ENCODE measurements around the gene DCLK1.

DCLK1 gene

GRCh38 chr13:36131222-36131930 lies at the start of gene DCLK1:
DCLK1 (minus strand) TSS chr13:36131382.
- DNase-seq (ENCODE audit: low read depth), result no peak

DNA sequence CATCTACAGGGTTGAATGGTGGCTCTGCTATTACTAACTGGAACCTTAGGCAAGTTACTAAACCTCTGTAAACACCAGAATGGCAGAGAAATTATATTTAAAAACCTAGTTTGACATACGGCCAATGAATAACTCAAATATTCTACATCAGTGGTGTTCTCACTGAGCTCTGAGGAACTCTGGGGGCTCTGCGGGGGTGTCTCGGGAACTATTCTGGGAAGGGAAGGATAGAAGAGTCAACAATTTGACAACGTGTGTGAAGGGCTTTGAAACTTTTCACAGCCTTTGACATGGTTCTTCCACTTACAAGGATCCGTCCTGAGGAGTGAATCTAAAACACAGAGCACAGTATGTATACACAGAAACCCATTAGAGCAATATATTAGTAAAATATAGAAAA lies 44.4 kb upstream of the DCLK1 start:
- DNase-seq (ENCODE audit: low read depth), result no peak

- no peak for DNase-seq (ENCODE audit: low read depth)
Measured at GRCh38 chr13:36174923-36175322, 43.7 kb upstream of the DCLK1 start.

DNA sequence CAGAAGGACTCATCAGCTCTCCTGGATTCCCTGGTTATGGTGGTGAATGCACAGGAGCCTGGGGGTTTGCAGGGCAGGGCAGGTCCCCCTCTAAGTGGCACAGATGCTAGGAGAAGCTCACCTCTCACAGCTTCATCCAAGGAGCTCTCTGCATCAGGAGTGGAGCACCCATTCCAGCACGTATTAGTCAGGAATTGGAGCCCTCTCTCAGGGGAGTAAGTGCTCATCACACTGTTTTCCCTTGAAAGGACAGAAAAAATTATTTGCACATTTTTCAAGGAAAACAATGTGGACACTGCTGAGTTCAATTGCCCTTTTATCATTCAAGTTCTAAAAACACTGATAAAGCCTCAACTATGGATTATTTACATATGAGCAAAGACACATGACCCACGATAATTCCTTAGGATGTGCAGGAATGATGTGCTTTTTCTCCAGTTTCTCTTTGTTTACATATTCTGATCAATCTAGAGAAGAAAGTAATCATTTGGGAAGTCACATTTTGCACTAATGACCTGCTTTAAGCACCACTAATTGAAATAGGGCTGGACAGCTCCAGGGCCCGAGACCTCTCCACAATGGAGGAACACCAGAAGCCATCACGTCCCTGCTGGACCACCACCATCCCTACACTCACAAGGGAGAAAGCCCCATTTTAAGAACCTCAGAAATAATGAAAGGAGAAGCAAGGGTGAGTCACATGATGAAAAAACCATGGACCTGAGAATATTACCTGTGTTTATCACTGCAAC lies 42.6 kb upstream of the DCLK1 start:
- no peak for DNase-seq (ENCODE audit: low read depth)

DNA sequence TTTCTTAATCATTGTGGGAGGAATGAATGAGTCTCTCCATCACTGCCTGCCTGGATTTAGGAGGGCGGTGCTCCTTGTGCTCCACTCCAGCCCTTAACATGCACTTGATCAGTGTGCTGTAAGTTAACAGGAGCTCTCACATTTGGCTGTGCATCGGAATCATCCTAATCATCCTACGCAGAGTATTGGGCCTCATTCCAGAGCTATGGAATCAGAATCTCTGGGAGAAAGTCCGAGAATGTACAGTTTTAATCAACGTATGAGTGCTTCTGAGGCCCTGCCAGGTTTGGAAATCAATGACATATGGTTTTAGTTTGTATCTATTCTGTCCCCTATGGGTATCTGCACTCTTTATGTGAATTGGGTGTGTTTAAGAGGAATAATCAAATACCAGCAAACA lies 34.9 kb upstream of the DCLK1 start:
- no peak for DNase-seq (ENCODE audit: low read depth)

DNA sequence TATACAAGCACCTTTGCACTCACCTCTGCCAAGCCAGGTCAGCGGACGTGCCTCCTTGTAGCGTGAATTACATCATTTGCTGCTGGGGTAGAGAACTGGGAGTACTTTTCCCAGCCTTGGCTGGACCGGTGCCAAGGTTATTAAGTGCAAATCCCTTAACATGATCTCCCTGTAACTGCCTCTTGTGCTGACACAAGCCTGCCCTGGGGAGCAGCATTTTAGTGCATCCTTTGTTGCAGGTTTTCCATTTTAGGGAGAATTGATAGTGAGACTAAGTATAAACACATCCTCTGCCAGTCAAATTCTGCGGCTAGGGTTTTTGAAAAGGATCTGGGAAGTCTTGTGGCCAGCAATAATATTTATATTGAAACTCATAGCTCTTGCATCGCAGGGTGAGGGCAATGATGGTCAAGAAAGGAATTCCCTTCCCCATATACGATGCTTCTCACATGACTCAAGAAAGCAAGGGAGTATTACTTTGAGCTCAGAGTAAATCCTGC lies 32.7 kb upstream of the DCLK1 start:
- no peak for DNase-seq (ENCODE audit: low read depth)

- no peak for DNase-seq (ENCODE audit: low read depth)
Measured at GRCh38 chr13:36163286-36163685, 32.1 kb upstream of the DCLK1 start.

DNA sequence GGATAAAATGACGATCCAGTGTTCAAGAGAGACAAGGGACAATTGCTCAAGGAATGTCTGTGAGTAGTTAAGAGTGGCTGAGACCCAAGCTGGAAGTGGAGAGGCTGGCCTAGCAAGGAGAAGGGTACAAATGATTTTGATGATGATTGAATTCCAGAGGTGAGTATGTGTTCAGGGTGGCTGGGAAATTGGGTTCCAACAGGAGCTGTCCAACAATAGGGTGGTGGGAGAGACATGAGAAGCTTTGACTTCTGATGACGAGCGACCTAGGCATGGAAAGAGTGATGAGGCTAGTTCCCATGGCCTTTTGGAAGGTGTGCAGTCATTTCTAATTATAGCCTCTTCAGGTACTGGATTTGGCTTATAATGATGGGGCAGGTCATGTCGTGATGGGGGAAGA lies 29.1 kb upstream of the DCLK1 start:
- DNase-seq (ENCODE audit: low read depth), result no peak

GRCh38 chr13:36158611-36159010 lies 27.4 kb upstream of the DCLK1 start:
- DNase-seq (ENCODE audit: low read depth), result no peak

- no peak for DNase-seq (ENCODE audit: low read depth)
Measured at GRCh38 chr13:36157480-36157879, 26.3 kb upstream of the DCLK1 start.

DNA sequence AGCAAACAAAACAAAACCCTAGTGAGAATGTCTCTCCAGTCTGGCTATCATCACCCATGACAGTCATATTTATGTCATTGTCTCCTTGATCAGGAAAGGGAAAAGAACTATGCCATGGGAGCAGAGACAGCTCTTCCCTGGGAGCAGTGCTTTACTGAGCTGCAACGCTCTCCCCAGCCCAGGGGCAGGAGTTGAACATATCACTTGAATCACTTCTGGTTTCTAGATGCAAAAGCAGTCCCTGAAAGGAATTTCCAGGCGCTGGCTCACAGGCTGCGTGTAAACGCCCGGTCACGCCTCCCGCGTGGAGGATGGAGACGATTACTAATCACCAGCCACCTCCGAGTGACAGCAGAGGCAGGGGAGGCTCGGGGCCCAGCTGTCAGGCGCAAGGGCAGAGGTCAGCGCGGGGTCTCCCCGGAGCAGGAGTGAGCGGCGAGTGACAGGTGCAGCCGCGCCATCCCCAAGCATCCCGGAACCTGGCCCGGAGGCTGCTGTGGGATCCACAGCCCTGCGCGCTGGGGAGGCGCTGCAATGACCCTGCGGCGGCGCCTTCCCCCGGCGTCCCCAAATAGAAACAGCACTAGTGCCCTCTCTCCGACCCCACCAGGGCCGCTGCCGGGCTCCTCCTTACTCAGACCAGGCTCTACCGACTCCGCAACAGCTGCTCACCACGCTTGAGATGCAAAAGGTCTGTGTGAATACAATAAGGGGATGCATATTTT lies 23.5 kb upstream of the DCLK1 start:
- no peak for DNase-seq (ENCODE audit: low read depth)

- DNase-seq (ENCODE audit: low read depth), result no peak
Measured at GRCh38 chr13:36151591-36151990, 20.4 kb upstream of the DCLK1 start.

DNA sequence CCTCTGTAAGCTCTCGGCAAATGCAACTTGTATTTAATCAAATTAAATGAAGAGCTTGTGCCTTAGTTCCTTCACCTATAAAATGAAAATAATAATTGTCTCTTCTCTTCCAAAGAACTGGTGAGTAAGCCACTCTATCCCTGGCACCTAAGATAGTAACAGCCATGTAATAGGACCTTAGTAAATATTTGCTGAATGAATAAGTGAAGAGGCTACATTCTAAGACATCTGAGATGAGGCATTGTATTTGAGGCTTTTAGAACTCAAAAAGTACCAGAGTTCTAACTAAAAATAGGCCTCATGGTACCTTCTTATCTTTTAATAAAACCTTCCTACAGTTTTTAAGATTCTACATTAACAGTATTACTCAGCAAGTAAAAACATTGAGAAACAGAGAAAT lies 17.3 kb upstream of the DCLK1 start:
- DNase-seq (ENCODE audit: low read depth), result no peak

DNA sequence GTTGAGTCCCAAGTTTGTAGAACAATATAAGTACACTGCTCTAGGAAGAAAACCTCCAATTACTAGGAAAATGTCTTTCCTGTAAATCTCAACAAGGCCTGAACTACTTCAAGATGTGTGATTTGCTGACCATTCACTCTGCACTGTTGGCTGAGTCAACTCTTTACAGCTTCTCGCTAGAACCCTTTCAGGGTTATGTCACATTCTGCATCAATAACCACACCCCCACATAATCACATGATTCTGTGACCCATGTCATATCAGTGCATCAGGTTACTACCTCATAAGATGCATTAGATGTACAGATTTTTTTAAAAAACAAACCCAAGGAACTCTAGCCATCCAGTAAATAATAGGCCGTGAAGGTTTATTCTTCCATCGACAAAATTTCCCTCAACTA lies 16.1 kb upstream of the DCLK1 start:
- no peak for DNase-seq (ENCODE audit: low read depth)

GRCh38 chr13:36146511-36147269 lies 15.5 kb upstream of the DCLK1 start:
- no peak for DNase-seq (ENCODE audit: low read depth)

DNA sequence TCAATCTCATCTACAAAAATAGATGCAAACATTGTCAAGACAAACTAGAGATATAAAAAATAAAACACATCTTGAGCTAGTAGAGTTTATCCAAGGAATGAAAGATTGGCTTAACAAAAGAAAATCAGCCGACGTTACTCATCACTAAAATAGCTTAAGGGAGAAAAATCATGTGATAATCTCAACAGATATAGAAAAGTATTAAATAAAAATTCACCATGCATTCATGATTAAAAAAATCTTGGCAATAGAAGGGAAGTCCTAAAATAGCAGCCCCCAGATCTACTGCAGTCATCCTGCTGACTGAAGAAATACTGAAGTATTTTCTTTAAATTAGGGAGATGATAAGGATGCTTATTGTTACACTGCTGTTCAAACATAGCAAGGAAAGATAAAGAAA lies 12.6 kb upstream of the DCLK1 start:
- DNase-seq (ENCODE audit: low read depth), result no peak

DNA sequence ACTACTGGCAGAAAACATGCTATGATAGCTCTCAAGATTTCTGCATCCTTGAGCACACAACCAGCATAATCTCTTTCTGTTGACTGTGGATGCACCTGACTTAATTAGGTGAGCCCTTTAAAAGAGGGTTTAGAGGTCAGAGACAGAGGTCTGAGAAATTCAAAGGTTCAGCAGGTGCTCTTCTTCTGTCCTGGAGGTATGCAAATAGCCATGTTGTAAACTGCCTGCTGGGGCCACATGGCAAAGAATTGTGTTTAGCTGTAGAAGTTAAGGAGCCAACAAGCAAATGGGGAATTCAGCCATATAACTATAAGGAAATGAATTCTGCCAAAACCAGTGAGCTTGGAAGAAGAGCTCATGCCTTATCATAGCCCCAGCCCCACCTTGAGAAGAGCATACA lies 11.6 kb upstream of the DCLK1 start:
- DNase-seq (ENCODE audit: low read depth), result no peak

GRCh38 chr13:36135876-36136275 lies 4.7 kb upstream of the DCLK1 start:
- DNase-seq (ENCODE audit: low read depth), result no peak

- DNase-seq (ENCODE audit: low read depth), result no peak
Measured at GRCh38 chr13:36134632-36135031, 3.5 kb upstream of the DCLK1 start.

GRCh38 chr13:36133950-36134626 lies 2.9 kb upstream of the DCLK1 start:
- no peak for DNase-seq (ENCODE audit: low read depth)

- DNase-seq (ENCODE audit: low read depth), result no peak
Measured at GRCh38 chr13:36132376-36132775, 1.2 kb upstream of the DCLK1 start.

GRCh38 chr13:36131931-36132297 lies 732 bp upstream of the DCLK1 start:
- DNase-seq (ENCODE audit: low read depth), result no peak
